Activated T-cell treated with anti-CD3 and anti-CD28 coated beads for 48 hours (primary cell): ENCODE results near the gene TWSG1.
"Not testable (repeated sequence)": the region's sequence is repeated elsewhere in the genome, so short reads cannot be mapped to it uniquely, and the experiment has no call there.

Source experiments
- DNase-seq: peaks from one replicate; pipeline ENCODE4 v3.0.0-alpha.2; 2020; ENCODE audit warnings: low read depth

TWSG1 gene

GRCh38 chr18:9426753-9427152 lies 92.2 kb downstream of the TWSG1 start:
- DNase-seq, result no peak

- no peak for DNase-seq
Observed at GRCh38 chr18:9428301-9428706, 93.7 kb downstream of the TWSG1 start.

- no peak for DNase-seq
Observed at GRCh38 chr18:9428862-9429661, 94.5 kb downstream of the TWSG1 start.

GRCh38 chr18:9429662-9429993 lies 95.1 kb downstream of the TWSG1 start:
- DNase-seq, result no peak

- DNase-seq, result not testable (repeated sequence)
Observed at GRCh38 chr18:9430315-9430714, 95.7 kb downstream of the TWSG1 start.

- no peak for DNase-seq
Observed at GRCh38 chr18:9431296-9431695, 96.7 kb downstream of the TWSG1 start.

GRCh38 chr18:9433122-9433521 lies 98.5 kb downstream of the TWSG1 start:
- DNase-seq, result not testable (repeated sequence)

- DNase-seq, result no peak
Observed at GRCh38 chr18:9433671-9434121, 99.1 kb downstream of the TWSG1 start.

GRCh38 chr18:9434122-9434701 lies 99.6 kb downstream of the TWSG1 start:
- no peak for DNase-seq

GRCh38 chr18:9435041-9435440 lies 100.5 kb downstream of the TWSG1 start:
- DNase-seq, result no peak

- DNase-seq, result no peak
Observed at GRCh38 chr18:9436206-9436929, 101.8 kb downstream of the TWSG1 start.

- no peak for DNase-seq
Observed at GRCh38 chr18:9437021-9437437, 102.5 kb downstream of the TWSG1 start.

GRCh38 chr18:9437672-9438071 lies 103.1 kb downstream of the TWSG1 start:
- no peak for DNase-seq

- no peak for DNase-seq
Observed at GRCh38 chr18:9441061-9441460, 106.5 kb downstream of the TWSG1 start.

- DNase-seq, result no peak
Observed at GRCh38 chr18:9444549-9444948, 110.0 kb downstream of the TWSG1 start.

- DNase-seq, result no peak
Observed at GRCh38 chr18:9446839-9447238, 112.3 kb downstream of the TWSG1 start.

- no peak for DNase-seq
Observed at GRCh38 chr18:9447334-9447733, 112.8 kb downstream of the TWSG1 start.

GRCh38 chr18:9449600-9450414 lies 115.2 kb downstream of the TWSG1 start:
- no peak for DNase-seq

- not testable (repeated sequence) for DNase-seq
Observed at GRCh38 chr18:9450920-9451319, 116.3 kb downstream of the TWSG1 start.
